GM13977 (cell line): ENCODE results near the gene MAL.

Experiments
- DNase-seq: peaks from one replicate; pipeline ENCODE4 v3.0.0; 2012; ENCODE audit warnings: low spot score
- CTCF ChIP-seq: IDR thresholded peaks from 2 replicates; pipeline ENCODE4 v1.5.1; 2012; ENCODE audit warnings: mild to moderate bottlenecking, control low read depth; ENCODE audit not compliant: insufficient read depth; ENCODE audit errors: extremely low read depth, missing control alignments
- in situ Hi-C: fragments of 300-500 bp; cut with MboI; formaldehyde crosslinking; loops from one replicate; pipeline ENCODE4 v1.12.0; 2022; ENCODE audit warnings: low sequenced_read_pairs, low pct_unique_long_range_greater_than_20kb, mixed read lengths, inconsistent platforms; ENCODE audit not compliant: unreplicated experiment

MAL gene

GRCh38 chr2:94982675-94983074 is 42.8 kb upstream of the MAL start:
- in situ Hi-C loops = no loop called here
- no peak for DNase-seq

GRCh38 chr2:94984964-94985575 is 40.4 kb upstream of the MAL start:
- in situ Hi-C loops = no loop called here
- DNase-seq = no peak

More at GRCh38 chr2:94982675-94983074, 42.8 kb upstream of the MAL start:
- TF ChIP-seq CTCF = no peak

GRCh38 chr2:94985636-94986035 is 39.9 kb upstream of the MAL start:
- TF ChIP-seq CTCF = no peak
- DNase-seq = no peak
- in situ Hi-C loops = no loop called here

More at GRCh38 chr2:94984964-94985575, 40.4 kb upstream of the MAL start:
- no peak for TF ChIP-seq CTCF

GRCh38 chr2:94986392-94986963 is 39.0 kb upstream of the MAL start:
- peak; percentile 73 for TF ChIP-seq CTCF
- peak; percentile 71 for DNase-seq

GRCh38 chr2:94987074-94988020 is 38.2 kb upstream of the MAL start:
- no peak for DNase-seq
- TF ChIP-seq CTCF = no peak
- in situ Hi-C loops = no loop called here

More at GRCh38 chr2:94986392-94986963, 39.0 kb upstream of the MAL start:
- in situ Hi-C loops = no loop called here

- in situ Hi-C loops = no loop called here
- no peak for TF ChIP-seq CTCF
- DNase-seq = no peak
Measured at GRCh38 chr2:94990956-94991355, 34.6 kb upstream of the MAL start.
